HepG2 (cell line): ENCODE measurements around the gene LRRC17. TPM values are rescaled to one million over a fixed set of nuclear protein-coding genes. Genes with fewer than 3 reads are reported as not detected.

Source experiments
- ATAC-seq: fragments of 200-7000 bp; cut with Tn5 transposase; 3 replicates; pipeline ENCODE4 v1.9.1; 2020; ENCODE audit warnings: mild to moderate bottlenecking, moderate library complexity
- BruUV-seq: library from RNA; stranded (reverse); fragments of 400-500 nt; replicated peaks from 2 replicates; lab custom pipeline; 2021; lab: Mats Ljungman, UMichigan
- CTCF ChIA-PET: fragments of 300-600 bp; formaldehyde crosslinking; extraction: SDS; loops from one replicate; lab custom pipeline; 2021; ENCODE audit warnings: low total read pairs, inconsistent platforms, low intra/inter-chr PET ratio; lab: Yijun Ruan, JAX
- POLR2A ChIA-PET: fragments of 350-600 bp; sonication (Branson Sonifier 250); formaldehyde crosslinking; loops from one replicate; lab custom pipeline; 2020; ENCODE audit warnings: antibody characterized with exemption, inconsistent platforms; lab: Yijun Ruan, JAX
- DNase-seq: peaks from one replicate; pipeline ENCODE4 v3.0.0-alpha.2; 2015; ENCODE audit warnings: low spot score
- FAIRE-seq: peaks from 3 replicates; lab custom pipeline; 2011; peaks lifted over from hg19 to GRCh38; lab: Jason Lieb, UNC
- H2AFZ ChIP-seq: one replicate; pipeline ENCODE4 v1.6.1; 2011; ENCODE audit warnings: low read length, inconsistent platforms
- H3K27ac ChIP-seq: fragments of 300-600 bp; 3 replicates; pipeline ENCODE4 v1.8.0; 2011; ENCODE audit warnings: mixed run types, mild to moderate bottlenecking, mixed read lengths, low read length, inconsistent platforms; ENCODE audit not compliant: insufficient read depth; ENCODE audit errors: extremely low read length
- H3K27me3 ChIP-seq, 2 experiments: fragments of 200-600 bp in 1 of 2; 2 replicates in 1 of 2; 3 replicates in 1 of 2; pipeline versions ENCODE4 v1.6.0 to v1.8.0; 2011; ENCODE audit warnings: low read length in 2 of 2, mild to moderate bottlenecking in 2 of 2, moderate library complexity in 2 of 2, inconsistent platforms in 1 of 2; ENCODE audit not compliant: insufficient read depth in 2 of 2, control insufficient read depth in 1 of 2
- H3K36me3 ChIP-seq, 2 experiments: fragments of 200-600 bp in 1 of 2; replicated peaks in 1 of 2; 2 replicates in 1 of 2; 3 replicates in 1 of 2; pipeline versions ENCODE4 v1.5.1 to v1.8.0; 2011; ENCODE audit warnings: low read length in 2 of 2, inconsistent platforms in 1 of 2; ENCODE audit not compliant: insufficient read depth in 2 of 2, control insufficient read depth in 1 of 2
- H3K4me1 ChIP-seq: 2 replicates; pipeline ENCODE4 v1.5.1; 2012; ENCODE audit warnings: low read length, inconsistent platforms; ENCODE audit not compliant: insufficient read depth
- H3K4me2 ChIP-seq: 2 replicates; pipeline ENCODE4 v1.6.0; 2011; ENCODE audit warnings: low read depth, low read length, inconsistent platforms
- H3K4me3 ChIP-seq, 3 experiments: fragments of 200-600 bp in 1 of 3; sonication (generic), shearing (Covaris generic) in 1 of 3; replicated peaks in 1 of 3; 2 replicates each; pipeline ENCODE4 v1.5.1; 2011 to 2016; ENCODE audit warnings: low read length in 3 of 3, inconsistent platforms in 2 of 3, low read depth in 2 of 3, mild to moderate bottlenecking in 2 of 3, control low read depth in 1 of 3, mixed read lengths in 1 of 3; ENCODE audit not compliant: insufficient read depth in 1 of 3
- H3K79me2 ChIP-seq: one replicate; pipeline ENCODE4 v1.6.1; 2011; ENCODE audit warnings: low read length, inconsistent platforms; ENCODE audit not compliant: insufficient read depth
- H3K9ac ChIP-seq: 2 replicates; pipeline ENCODE4 v1.6.0; 2011; ENCODE audit warnings: mild to moderate bottlenecking, low read depth, low read length, inconsistent platforms; ENCODE audit not compliant: insufficient read depth
- H3K9me3 ChIP-seq: 2 replicates; pipeline ENCODE4 v1.5.1; 2012; ENCODE audit warnings: mild to moderate bottlenecking, low read length
- H4K20me1 ChIP-seq: 2 replicates; pipeline ENCODE4 v1.6.0; 2011; ENCODE audit warnings: inconsistent platforms, mild to moderate bottlenecking, low read length, moderate library complexity; ENCODE audit not compliant: insufficient read depth
- EZH2 ChIP-seq: conservative IDR thresholded peaks from 2 replicates; pipeline ENCODE4 v1.6.1; 2012; ENCODE audit warnings: mild to moderate bottlenecking, low read depth, low read length, moderate library complexity
- FOXK2 ChIP-seq: fragments of 450-650 bp; IDR thresholded peaks from 2 replicates; pipeline ENCODE4 v1.6.1; 2016
- HMGA1 ChIP-seq: sonication (generic); formaldehyde crosslinking; conservative IDR thresholded peaks from 2 replicates; pipeline ENCODE4 v1.4.0; 2020; ENCODE audit warnings: missing genetic modification reagents
- KAT2B ChIP-seq: fragments of 150-350 bp; IDR thresholded peaks from 2 replicates; pipeline ENCODE4 v1.6.1; 2014; ENCODE audit warnings: low read depth, low read length, borderline replicate concordance
- KLF6 ChIP-seq: IDR thresholded peaks from 2 replicates; pipeline ENCODE4 v1.8.0; 2016; ENCODE audit warnings: missing biosample characterization, missing genetic modification reagents
- PHF8 ChIP-seq: sonication (generic); formaldehyde crosslinking; IDR thresholded peaks from 2 replicates; pipeline ENCODE4 v1.5.0; 2020; ENCODE audit warnings: missing genetic modification reagents
- ZBTB3 ChIP-seq: sonication (generic); formaldehyde crosslinking; IDR thresholded peaks from 2 replicates; pipeline ENCODE4 v1.4.0; 2020; ENCODE audit warnings: low read depth, mild to moderate bottlenecking, moderate library complexity, missing genetic modification reagents, borderline replicate concordance
- ZKSCAN8 ChIP-seq: IDR thresholded peaks from 2 replicates; pipeline ENCODE4 v1.6.1; 2016; ENCODE audit warnings: borderline replicate concordance, missing genetic modification reagents, missing compliant biosample characterization
- ZNF598 ChIP-seq: sonication (generic); formaldehyde crosslinking; IDR thresholded peaks from 2 replicates; pipeline ENCODE4 v1.5.1; 2020; ENCODE audit warnings: mild to moderate bottlenecking, missing genetic modification reagents, borderline replicate concordance
- WGBS: methylation state at CpG from one replicate; pipeline ENCODE4 v1.1.6; 2017; ENCODE audit warnings: low lambda C conversion rate; 5-methylcytosine and 5-hydroxymethylcytosine counted together
- in situ Hi-C: cut with HindIII; loops from 2 replicates; pipeline ENCODE4 v1.10.0; 2017; ENCODE audit warnings: low pct_unique_long_range_greater_than_20kb; ENCODE audit not compliant: extremely low pct_ligation_motif_present
- intact Hi-C: fragments of 100-400 bp; cut with micrococcal nuclease; formaldehyde crosslinking; loops from one replicate; pipeline ENCODE4 v1.10.0; 2022; ENCODE audit not compliant: unreplicated experiment
- polyA plus RNA-seq, 8 experiments: library from polyadenylated mRNA; depleted of rRNA in 3 of 8; stranded (reverse) in 7 of 8; unstranded in 1 of 8; fragments of >200 nt; fragmentation: Illumina TruSeq in 4 of 8; extraction: Trizol in 4 of 8; gene quantifications; 2 replicates each; pipeline versions ENCODE4 v1.2.1 to v1.2.3, GENCODE V29; 2011 to 2016; ENCODE audit warnings: low read depth in 4 of 8, missing spikeins in 1 of 8, mixed read lengths in 1 of 8; ENCODE audit not compliant: insufficient read depth in 1 of 8
- total RNA-seq, 5 experiments: library from RNA; depleted of rRNA; stranded (reverse); fragments of >200 nt; fragmentation: Illumina TruSeq; extraction: Trizol; gene quantifications; 2 replicates each; pipeline ENCODE4 v1.2.3, GENCODE V29; 2016; ENCODE audit warnings: low read depth in 1 of 5
- TF ChIP-seq, protein P1 (sequence below): sonication (generic); formaldehyde crosslinking; IDR thresholded peaks from one replicate; pipeline ENCODE4 v1.5.1; 2020; ENCODE audit warnings: mild to moderate bottlenecking, missing genetic modification reagents; ENCODE audit errors: not compliant biosample characterization
- TF ChIP-seq, protein P2 (sequence below): sonication (generic); formaldehyde crosslinking; IDR thresholded peaks from 2 replicates; pipeline ENCODE4 v1.4.0; 2020; ENCODE audit warnings: missing genetic modification reagents, borderline replicate concordance
- TF ChIP-seq, protein P3 (sequence below): sonication (generic); formaldehyde crosslinking; IDR thresholded peaks from 2 replicates; pipeline ENCODE4 v1.4.0; 2020; ENCODE audit warnings: missing genetic modification reagents

The LRRC17 gene
- total and polyA plus RNA-seq, 2 of the 13 experiments (the other 11 are each of a cell fraction or from before 2014, with no cell fraction given), result 0.20 to 0.66 TPM

DNA sequence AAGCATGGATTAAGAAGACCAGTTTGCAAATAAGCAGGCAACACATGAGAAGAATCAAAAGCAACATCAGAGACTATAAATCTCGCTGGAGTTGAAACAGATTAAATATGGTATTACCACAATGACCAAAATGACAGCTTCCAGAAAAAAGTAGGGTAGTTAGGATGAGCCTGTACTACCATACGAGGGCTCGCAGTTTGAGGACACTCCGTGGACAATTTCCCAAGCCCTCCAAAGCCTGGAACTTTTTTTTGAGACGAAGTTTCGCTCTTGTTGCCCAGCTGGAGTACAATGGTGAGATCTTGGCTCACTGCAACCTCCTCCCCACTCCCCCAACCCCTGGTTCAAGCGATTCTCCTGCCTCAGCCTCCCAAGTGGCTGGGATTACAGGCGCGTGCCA lies 1.0 kb downstream of the LRRC17 start:
- H4K20me1 ChIP-seq, result no peaks in the 10 kb centered on the region
- ATAC-seq (no peak), FAIRE-seq (no peak), DNase-seq (no peak)
- no peaks in the 10 kb centered on the region for H3K27me3 ChIP-seq
- no peaks in the 10 kb centered on the region for H3K36me3 ChIP-seq
- H3K4me1 ChIP-seq, result no peaks in the 10 kb centered on the region
- in situ Hi-C loops, result no loop called here
- H3K4me2 ChIP-seq, result no peak overlapping the region
- intact Hi-C loops, result no loop called here
- TF ChIP-seq ZBTB3 (CRISPR knock-in tag) (no peak), FOXK2 (no peak), ZKSCAN8 (no peak), ZNF598 (CRISPR knock-in tag) (no peak), PHF8 (CRISPR knock-in tag) (no peak), EZH2 (no peak), HMGA1 (CRISPR knock-in tag) (no peak), KLF6 (CRISPR knock-in tag) (no peak), KAT2B (no peak)
- TF ChIP-seq, protein P1, sequence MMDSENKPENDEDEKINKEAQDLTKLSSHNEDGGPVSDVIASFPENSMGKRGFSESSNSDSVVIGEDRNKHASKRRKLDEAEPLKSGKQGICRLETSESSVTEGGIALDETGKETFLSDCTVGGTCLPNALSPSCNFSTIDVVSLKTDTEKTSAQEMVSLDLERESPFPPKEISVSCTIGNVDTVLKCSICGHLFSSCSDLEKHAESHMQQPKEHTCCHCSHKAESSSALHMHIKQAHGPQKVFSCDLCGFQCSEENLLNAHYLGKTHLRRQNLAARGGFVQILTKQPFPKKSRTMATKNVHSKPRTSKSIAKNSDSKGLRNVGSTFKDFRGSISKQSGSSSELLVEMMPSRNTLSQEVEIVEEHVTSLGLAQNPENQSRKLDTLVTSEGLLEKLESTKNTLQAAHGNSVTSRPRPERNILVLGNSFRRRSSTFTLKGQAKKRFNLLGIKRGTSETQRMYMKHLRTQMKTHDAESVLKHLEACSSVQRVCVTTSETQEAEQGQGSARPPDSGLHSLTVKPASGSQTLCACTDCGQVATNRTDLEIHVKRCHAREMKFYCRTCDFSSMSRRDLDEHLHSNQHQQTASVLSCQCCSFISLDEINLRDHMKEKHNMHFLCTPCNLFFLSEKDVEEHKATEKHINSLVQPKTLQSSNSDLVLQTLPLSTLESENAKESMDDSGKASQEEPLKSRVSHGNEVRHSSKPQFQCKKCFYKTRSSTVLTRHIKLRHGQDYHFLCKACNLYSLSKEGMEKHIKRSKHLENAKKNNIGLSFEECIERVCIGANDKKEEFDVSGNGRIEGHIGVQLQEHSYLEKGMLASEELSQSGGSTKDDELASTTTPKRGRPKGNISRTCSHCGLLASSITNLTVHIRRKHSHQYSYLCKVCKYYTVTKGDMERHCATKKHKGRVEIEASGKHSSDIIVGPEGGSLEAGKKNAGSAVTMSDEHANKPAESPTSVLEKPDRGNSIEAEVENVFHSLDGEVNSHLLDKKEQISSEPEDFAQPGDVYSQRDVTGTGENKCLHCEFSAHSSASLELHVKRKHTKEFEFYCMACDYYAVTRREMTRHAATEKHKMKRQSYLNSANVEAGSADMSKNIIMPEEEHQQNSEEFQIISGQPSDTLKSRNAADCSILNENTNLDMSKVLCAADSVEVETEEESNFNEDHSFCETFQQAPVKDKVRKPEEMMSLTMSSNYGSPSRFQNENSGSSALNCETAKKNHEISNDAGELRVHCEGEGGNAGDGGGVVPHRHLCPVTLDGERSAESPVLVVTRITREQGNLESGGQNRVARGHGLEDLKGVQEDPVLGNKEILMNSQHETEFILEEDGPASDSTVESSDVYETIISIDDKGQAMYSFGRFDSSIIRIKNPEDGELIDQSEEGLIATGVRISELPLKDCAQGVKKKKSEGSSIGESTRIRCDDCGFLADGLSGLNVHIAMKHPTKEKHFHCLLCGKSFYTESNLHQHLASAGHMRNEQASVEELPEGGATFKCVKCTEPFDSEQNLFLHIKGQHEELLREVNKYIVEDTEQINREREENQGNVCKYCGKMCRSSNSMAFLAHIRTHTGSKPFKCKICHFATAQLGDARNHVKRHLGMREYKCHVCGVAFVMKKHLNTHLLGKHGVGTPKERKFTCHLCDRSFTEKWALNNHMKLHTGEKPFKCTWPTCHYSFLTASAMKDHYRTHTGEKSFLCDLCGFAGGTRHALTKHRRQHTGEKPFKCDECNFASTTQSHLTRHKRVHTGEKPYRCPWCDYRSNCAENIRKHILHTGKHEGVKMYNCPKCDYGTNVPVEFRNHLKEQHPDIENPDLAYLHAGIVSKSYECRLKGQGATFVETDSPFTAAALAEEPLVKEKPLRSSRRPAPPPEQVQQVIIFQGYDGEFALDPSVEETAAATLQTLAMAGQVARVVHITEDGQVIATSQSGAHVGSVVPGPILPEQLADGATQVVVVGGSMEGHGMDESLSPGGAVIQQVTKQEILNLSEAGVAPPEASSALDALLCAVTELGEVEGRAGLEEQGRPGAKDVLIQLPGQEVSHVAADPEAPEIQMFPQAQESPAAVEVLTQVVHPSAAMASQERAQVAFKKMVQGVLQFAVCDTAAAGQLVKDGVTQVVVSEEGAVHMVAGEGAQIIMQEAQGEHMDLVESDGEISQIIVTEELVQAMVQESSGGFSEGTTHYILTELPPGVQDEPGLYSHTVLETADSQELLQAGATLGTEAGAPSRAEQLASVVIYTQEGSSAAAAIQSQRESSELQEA, result no peak
- TF ChIP-seq, protein P2, sequence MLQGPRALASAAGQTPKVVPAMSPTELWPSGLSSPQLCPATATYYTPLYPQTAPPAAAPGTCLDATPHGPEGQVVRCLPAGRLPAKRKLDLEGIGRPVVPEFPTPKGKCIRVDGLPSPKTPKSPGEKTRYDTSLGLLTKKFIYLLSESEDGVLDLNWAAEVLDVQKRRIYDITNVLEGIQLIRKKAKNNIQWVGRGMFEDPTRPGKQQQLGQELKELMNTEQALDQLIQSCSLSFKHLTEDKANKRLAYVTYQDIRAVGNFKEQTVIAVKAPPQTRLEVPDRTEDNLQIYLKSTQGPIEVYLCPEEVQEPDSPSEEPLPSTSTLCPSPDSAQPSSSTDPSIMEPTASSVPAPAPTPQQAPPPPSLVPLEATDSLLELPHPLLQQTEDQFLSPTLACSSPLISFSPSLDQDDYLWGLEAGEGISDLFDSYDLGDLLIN (CRISPR knock-in tag), result no peak
- TF ChIP-seq, protein P3, sequence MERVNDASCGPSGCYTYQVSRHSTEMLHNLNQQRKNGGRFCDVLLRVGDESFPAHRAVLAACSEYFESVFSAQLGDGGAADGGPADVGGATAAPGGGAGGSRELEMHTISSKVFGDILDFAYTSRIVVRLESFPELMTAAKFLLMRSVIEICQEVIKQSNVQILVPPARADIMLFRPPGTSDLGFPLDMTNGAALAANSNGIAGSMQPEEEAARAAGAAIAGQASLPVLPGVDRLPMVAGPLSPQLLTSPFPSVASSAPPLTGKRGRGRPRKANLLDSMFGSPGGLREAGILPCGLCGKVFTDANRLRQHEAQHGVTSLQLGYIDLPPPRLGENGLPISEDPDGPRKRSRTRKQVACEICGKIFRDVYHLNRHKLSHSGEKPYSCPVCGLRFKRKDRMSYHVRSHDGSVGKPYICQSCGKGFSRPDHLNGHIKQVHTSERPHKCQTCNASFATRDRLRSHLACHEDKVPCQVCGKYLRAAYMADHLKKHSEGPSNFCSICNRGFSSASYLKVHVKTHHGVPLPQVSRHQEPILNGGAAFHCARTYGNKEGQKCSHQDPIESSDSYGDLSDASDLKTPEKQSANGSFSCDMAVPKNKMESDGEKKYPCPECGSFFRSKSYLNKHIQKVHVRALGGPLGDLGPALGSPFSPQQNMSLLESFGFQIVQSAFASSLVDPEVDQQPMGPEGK (CRISPR knock-in tag), result no peak
- ChIA-PET CTCF (no interaction called here), POLR2A (no interaction called here)
- H3K9ac ChIP-seq, result no peak overlapping the region
- H3K27ac ChIP-seq, result no peak overlapping the region
- no TSS peak for BruUV-seq
- 86% methylated on average over 9 of the region's 9 CpGs for WGBS
- H3K4me3 ChIP-seq, result no peak overlapping the region
- H3K79me2 ChIP-seq, result no peaks in the 10 kb centered on the region
- no peak overlapping the region for H2AFZ ChIP-seq
- no peaks in the 10 kb centered on the region for H3K9me3 ChIP-seq
